ENCODE results near the gene ADISSP.

The ADISSP gene

DNA sequence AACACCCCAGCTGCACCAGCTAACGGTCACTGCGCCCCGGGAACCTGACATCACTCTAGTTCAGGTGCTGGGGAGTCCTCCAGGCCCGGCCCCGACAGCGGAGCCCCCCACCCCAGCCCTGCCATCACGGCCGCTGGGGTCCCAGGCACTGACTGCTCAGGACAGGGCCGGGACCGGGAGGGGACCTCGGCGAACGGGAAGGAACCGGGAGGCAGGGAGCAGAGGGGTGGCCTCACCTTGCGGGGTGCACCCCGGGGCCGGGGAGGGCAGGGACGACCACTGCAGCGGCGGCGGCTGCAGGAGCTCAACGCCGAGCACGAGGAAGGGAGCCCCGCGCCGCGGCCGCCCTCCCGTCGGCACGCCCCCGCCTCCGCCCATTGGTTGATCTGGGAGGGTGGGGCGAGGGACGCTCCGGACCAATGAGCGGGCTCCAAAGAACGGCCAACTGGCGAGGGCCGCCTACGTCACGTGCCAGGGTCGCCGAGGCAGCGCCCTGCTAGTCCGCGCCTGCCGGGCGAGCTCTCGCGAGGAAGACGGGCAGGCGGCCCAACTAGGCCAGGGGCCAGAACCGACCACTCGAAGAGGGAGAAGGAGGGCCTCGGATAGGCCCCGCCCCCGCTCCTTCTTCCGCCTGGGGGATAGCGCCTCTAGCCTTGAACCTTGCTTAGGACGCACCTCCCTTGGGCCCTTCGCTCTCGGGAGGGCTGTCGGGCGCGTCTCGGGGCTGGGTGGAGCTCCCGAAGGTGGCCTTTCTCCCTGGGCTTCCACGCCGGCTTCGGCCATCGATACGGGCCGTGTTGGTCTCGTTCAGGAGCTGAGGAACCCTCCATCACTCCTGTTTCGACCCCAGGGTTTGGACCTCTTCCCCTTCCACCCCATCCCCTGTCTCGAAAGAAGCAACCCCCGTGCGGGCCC is at the start of gene ADISSP:
Gene ADISSP (minus strand): TSS at position 327 of the 915 bp plus-strand sequence. CDS start 7,653 bp downstream, outside the sequence.
- peak; percentile 99 for DNase-seq (ENCODE audit: low read depth)

- DNase-seq (ENCODE audit: low read depth), result no peak
These were observed 48.3 kb upstream of the ADISSP start for GRCh38 chr20:3815703-3816315.

DNA sequence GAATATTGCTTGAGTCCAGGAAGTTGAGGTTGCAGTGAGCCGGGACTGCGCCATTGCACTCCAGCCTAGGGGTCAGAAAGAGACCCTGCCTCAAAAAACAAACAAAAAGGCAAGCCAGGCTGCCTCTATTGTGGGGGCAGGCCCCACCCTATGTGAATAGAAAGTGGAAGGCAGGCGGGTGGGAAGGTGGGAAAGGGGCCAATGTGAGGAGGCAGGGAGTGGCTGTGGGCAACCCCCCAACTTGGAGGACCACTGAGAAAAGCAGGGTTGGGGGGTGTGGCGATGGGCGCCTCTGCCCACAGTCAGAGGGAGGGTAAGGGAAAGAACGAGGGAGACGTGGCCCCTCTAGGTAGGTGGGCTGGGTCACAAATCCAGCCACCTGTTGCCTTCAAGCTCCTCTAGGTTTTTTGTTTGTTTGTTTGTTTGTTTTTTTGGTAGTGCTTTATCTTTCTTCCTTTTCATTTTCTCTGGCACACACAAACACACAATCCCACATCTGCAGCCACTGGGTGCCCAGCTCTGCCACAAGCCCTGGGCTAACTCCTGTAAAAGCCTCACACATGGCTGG is 47.5 kb upstream of the ADISSP start:
- no peak for DNase-seq (ENCODE audit: low read depth)

DNA sequence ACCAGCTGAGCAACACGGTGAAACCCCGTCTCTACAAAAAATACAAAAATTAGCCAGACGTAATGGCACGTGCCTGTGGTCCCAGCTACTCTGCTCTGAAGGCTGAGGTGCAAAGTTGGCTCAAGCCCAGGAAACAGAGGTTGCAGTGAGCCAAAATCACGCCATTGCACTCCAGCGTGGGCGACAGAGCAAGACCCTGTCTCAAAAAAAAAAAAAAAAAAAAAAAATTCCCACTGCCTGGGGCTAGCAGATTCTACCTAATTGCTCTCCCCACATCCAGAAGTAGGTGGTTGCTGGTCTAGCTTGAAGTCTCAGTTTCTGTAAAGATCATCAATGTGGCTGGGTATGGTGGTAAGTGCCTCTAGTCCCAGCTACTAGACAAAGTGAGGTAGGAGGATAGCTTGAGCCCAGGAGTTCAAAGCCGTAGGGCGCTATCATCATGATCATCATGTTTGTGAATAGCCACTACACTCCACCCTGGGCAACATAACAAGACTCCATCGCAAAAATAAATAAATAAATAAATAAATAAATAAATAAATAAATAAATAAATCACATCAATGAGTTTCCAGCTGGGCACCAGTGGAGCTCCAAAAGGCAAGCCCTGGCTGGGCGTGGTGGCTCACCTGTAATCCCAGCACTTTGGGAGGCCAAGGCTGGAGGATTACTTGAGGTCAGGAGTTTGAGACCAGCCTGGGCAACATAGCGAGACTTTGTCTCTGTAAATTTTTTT is 46.5 kb upstream of the ADISSP start:
- DNase-seq (ENCODE audit: low read depth), result no peak

- DNase-seq (ENCODE audit: low read depth), result no peak
These were observed 45.7 kb upstream of the ADISSP start for GRCh38 chr20:3812975-3813847.

GRCh38 chr20:3812259-3812681 is 44.7 kb upstream of the ADISSP start:
- no peak for DNase-seq (ENCODE audit: low read depth)

- peak; percentile 89 for DNase-seq (ENCODE audit: low read depth)
These were observed 44.1 kb upstream of the ADISSP start for GRCh38 chr20:3811467-3812258.

DNA sequence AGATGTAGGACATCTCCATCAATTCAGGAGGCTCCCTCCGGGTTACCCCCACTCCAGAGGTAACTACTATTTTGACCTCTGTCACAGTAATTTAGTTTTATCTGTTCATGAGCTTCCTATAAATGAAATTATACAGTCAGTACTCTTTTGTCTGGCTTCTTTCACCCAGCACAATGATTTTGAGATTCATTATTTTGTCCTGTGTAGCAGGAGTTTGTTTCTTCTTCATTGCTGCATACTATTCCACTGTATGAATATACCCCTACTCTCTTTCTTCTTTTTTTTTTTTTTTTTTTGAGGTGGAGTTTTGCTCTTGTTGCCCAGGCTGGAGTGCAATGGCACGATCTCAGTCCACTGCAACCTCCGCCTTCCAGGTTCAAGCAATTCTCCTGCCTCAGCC is 41.0 kb upstream of the ADISSP start:
- DNase-seq (ENCODE audit: low read depth), result no peak

DNA sequence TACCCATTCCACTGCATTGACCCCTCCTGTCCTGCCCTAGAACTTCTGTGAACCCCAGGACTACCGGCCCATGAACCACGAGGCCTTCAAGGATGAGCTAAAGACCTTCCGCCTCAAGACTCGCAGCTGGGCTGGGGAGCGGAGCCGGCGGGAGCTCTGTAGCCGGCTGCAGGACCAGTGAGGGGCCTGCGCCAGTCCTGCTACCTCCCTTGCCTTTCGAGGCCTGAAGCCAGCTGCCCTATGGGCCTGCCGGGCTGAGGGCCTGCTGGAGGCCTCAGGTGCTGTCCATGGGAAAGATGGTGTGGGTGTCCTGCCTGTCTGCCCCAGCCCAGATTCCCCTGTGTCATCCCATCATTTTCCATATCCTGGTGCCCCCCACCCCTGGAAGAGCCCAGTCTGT is 37.2 kb upstream of the ADISSP start:
- DNase-seq (ENCODE audit: low read depth), result no peak

- DNase-seq (ENCODE audit: low read depth), result no peak
These were observed 36.8 kb upstream of the ADISSP start for GRCh38 chr20:3804254-3804751.

DNA sequence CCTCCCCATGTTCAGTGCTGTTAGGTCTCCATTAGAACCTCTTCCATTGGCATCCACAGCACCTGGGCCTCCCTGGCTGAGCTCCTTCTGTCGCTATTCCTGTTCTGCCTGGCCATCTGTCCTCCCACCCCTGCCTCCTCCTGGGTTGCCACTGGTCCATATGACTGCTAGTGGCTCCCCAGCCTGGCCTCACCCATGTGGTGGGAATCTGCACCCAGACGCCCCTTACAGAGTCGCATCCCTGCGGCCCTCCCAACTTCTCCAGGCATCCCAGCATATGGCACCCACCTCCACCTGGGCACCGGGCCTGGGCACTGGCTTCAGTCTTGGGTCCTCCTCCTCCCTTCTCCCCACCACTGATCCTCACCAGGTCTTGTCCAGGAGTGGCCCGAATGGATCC is 36.3 kb upstream of the ADISSP start:
- DNase-seq (ENCODE audit: low read depth), result no peak

DNA sequence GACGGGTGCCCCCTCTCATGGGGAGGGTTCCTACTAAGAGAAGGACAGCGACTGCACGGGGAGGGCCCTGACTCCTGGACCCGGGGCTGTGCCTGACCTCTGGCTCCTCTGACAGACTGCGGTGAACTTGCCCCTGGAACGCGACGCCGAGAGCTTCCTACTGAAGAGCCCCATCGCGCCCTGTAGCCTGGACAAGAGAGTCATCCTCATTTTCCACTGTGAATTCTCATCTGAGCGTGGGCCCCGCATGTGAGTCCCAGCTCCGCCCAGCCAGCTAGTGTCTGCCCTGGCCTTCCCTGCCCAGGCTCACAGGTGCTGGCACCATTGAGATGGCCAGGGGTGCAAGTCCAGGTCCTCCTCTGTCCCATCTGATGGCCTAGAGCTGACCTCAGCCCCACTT is 35.7 kb upstream of the ADISSP start:
- DNase-seq (ENCODE audit: low read depth), result no peak

GRCh38 chr20:3802524-3803239 is 35.1 kb upstream of the ADISSP start:
- DNase-seq (ENCODE audit: low read depth), result no peak

- DNase-seq (ENCODE audit: low read depth), result no peak
These were observed 34.3 kb upstream of the ADISSP start for GRCh38 chr20:3801846-3802245.

- no peak for DNase-seq (ENCODE audit: low read depth)
These were observed 33.7 kb upstream of the ADISSP start for GRCh38 chr20:3801299-3801698.

- no peak for DNase-seq (ENCODE audit: low read depth)
These were observed 33.3 kb upstream of the ADISSP start for GRCh38 chr20:3800878-3801260.

- DNase-seq (ENCODE audit: low read depth), result no peak
These were observed 32.8 kb upstream of the ADISSP start for GRCh38 chr20:3800256-3800877.

GRCh38 chr20:3798908-3799248 is 31.3 kb upstream of the ADISSP start:
- DNase-seq (ENCODE audit: low read depth), result no peak

GRCh38 chr20:3798373-3798768 is 30.8 kb upstream of the ADISSP start:
- no peak for DNase-seq (ENCODE audit: low read depth)
